HCT116 (cell line): ENCODE results near the gene FRY. TPM values are rescaled to one million over a fixed set of nuclear protein-coding genes. Genes with fewer than 3 reads are reported as not detected.

Experiments
- ATAC-seq: fragments of 200-7000 bp; cut with Tn5 transposase; 2 replicates; pipeline ENCODE4 v1.9.1; 2020; ENCODE audit warnings: mild to moderate bottlenecking, moderate library complexity
- BruUV-seq: library from RNA; stranded (reverse); fragments of 400-500 nt; replicated peaks from 2 replicates; lab custom pipeline; 2021; lab: Mats Ljungman, UMichigan
- CTCF ChIA-PET: fragments of 300-600 bp; sonication (Branson Sonifier 250); formaldehyde crosslinking; loops from one replicate; lab custom pipeline; 2021; ENCODE audit warnings: antibody characterized with exemption; lab: Charles Lee
- POLR2A ChIA-PET: fragments of 300-600, 350-600 bp; sonication (Branson Sonifier 250); formaldehyde crosslinking; loops from one replicate; lab custom pipeline; 2021; ENCODE audit warnings: antibody characterized with exemption; lab: Charles Lee
- RAD21 ChIA-PET, 2 experiments: fragments of 300-600 bp; sonication (Branson Sonifier 250); formaldehyde crosslinking; loops; one replicate each; lab custom pipeline; 2023; ENCODE audit warnings: low total read pairs in 2 of 2; ENCODE audit not compliant: uncharacterized antibody in 2 of 2, unreplicated experiment in 2 of 2, low non-redundant PET in 1 of 2; lab: Charles Lee
- DNase-seq: peaks from one replicate; pipeline ENCODE4 v3.0.0-alpha.2; 2010; ENCODE audit warnings: low read depth, low spot score
- H2AFZ ChIP-seq: fragments of 200-600 bp; shearing (Covaris generic), sonication (generic); 2 replicates; pipeline ENCODE4 v1.6.1; 2017; ENCODE audit warnings: low read depth, mixed run types, mixed read lengths, antibody characterized with exemption, low read length; ENCODE audit not compliant: poor library complexity, severe bottlenecking
- H3K27ac ChIP-seq: 2 replicates; pipeline ENCODE4 v1.5.1; 2012; ENCODE audit warnings: low read depth, low read length
- H3K27me3 ChIP-seq: fragments of 200-600 bp; sonication (generic); 2 replicates; pipeline ENCODE4 v1.6.1; 2016; ENCODE audit warnings: mixed run types, low read length, mixed read lengths; ENCODE audit not compliant: insufficient read depth
- H3K36me3 ChIP-seq, 2 experiments: fragments of 200-500 bp in 1 of 2; fragments of 200-600 bp in 1 of 2; sonication (Bioruptor generic) in 1 of 2; sonication (generic) in 1 of 2; 2 replicates each; pipeline versions ENCODE4 v1.5.1 to v1.6.1; 2014 to 2016; ENCODE audit warnings: low read length in 2 of 2, inconsistent platforms in 1 of 2, mixed read lengths in 1 of 2, mixed run types in 1 of 2; ENCODE audit not compliant: insufficient read depth in 2 of 2, control insufficient read depth in 1 of 2
- H3K4me1 ChIP-seq, 2 experiments: fragments of 200-600 bp in 1 of 2; sonication (generic) in 1 of 2; 2 replicates each; pipeline versions ENCODE4 v1.5.1 to v1.6.1; 2012 to 2017; ENCODE audit warnings: low read length in 2 of 2, inconsistent platforms in 1 of 2, mild to moderate bottlenecking in 1 of 2, mixed read lengths in 1 of 2, mixed run types in 1 of 2, moderate library complexity in 1 of 2; ENCODE audit not compliant: insufficient read depth in 2 of 2, control insufficient read depth in 1 of 2
- H3K4me2 ChIP-seq: fragments of 200-600 bp; sonication (generic); 2 replicates; pipeline ENCODE4 v1.6.1; 2017; ENCODE audit warnings: mixed run types, low read length, mixed read lengths
- H3K4me3 ChIP-seq, 2 experiments: fragments of 200-600 bp in 1 of 2; sonication (generic) in 1 of 2; replicated peaks in 1 of 2; 2 replicates each; pipeline ENCODE4 v1.5.1; 2011 to 2016; ENCODE audit warnings: low read length in 2 of 2, control low read depth in 1 of 2, low read depth in 1 of 2, mild to moderate bottlenecking in 1 of 2, mixed read lengths in 1 of 2, mixed run types in 1 of 2
- H3K79me2 ChIP-seq: fragments of 200-600 bp; sonication (generic); 2 replicates; pipeline ENCODE4 v1.6.1; 2017; ENCODE audit warnings: mild to moderate bottlenecking, mixed run types, low read length, moderate library complexity, mixed read lengths; ENCODE audit not compliant: insufficient read depth
- H3K9ac ChIP-seq: fragments of 200-600 bp; sonication (generic); 2 replicates; pipeline ENCODE4 v1.6.1; 2016; ENCODE audit warnings: low read length, mixed read lengths
- H3K9me2 ChIP-seq: fragments of 200-600 bp; sonication (generic), shearing (Covaris generic); 2 replicates; pipeline ENCODE4 v1.6.1; 2017; ENCODE audit warnings: mixed run types, mild to moderate bottlenecking, moderate library complexity; ENCODE audit not compliant: insufficient read depth
- H3K9me3 ChIP-seq, 2 experiments: fragments of 200-500 bp in 1 of 2; fragments of 200-600 bp in 1 of 2; sonication (Bioruptor generic) in 1 of 2; sonication (generic) in 1 of 2; 2 replicates each; pipeline ENCODE4 v1.6.1; 2014 to 2017; ENCODE audit warnings: low read length in 2 of 2, mixed read lengths in 2 of 2, inconsistent platforms in 1 of 2, low read depth in 1 of 2, mild to moderate bottlenecking in 1 of 2, mixed run types in 1 of 2, moderate library complexity in 1 of 2; ENCODE audit not compliant: control insufficient read depth in 1 of 2, insufficient read depth in 1 of 2
- H4K20me1 ChIP-seq: fragments of 200-600 bp; sonication (generic), shearing (Covaris generic); 2 replicates; pipeline ENCODE4 v1.6.1; 2017; ENCODE audit warnings: mixed run types, mild to moderate bottlenecking, moderate library complexity; ENCODE audit not compliant: insufficient read depth
- CEBPB ChIP-seq: IDR thresholded peaks from 2 replicates; pipeline ENCODE4 v1.6.1; 2012; ENCODE audit warnings: low read depth
- EZH2 ChIP-seq: fragments of 200-600 bp; sonication (generic); IDR thresholded peaks from 2 replicates; pipeline ENCODE4 v1.6.1; 2017; ENCODE audit warnings: antibody characterized with exemption, mixed run types
- EZH2phosphoT487 ChIP-seq: fragments of 200-600 bp; IDR thresholded peaks from 2 replicates; pipeline ENCODE4 v1.6.1; 2018; ENCODE audit warnings: antibody characterized with exemption, borderline replicate concordance
- FOSL1 ChIP-seq: IDR thresholded peaks from 2 replicates; pipeline ENCODE4 v1.6.1; 2012; ENCODE audit warnings: low read depth
- JUND ChIP-seq: IDR thresholded peaks from 2 replicates; pipeline ENCODE4 v1.6.1; 2012
- POLR2A ChIP-seq: IDR thresholded peaks from 2 replicates; pipeline ENCODE4 v1.7.0; 2011; ENCODE audit warnings: borderline replicate concordance; ENCODE audit not compliant: insufficient read depth, insufficient read length; ENCODE audit errors: extremely low read depth
- SRF ChIP-seq: IDR thresholded peaks from 2 replicates; pipeline ENCODE4 v1.6.1; 2012; ENCODE audit warnings: low read depth
- TCF7L2 ChIP-seq: IDR thresholded peaks from 2 replicates; pipeline ENCODE4 v1.7.0; 2011; ENCODE audit warnings: borderline replicate concordance, inconsistent platforms; ENCODE audit not compliant: insufficient read depth, insufficient read length; ENCODE audit errors: extremely low read depth
- YY1 ChIP-seq: IDR thresholded peaks from 2 replicates; pipeline ENCODE4 v1.6.1; 2011; ENCODE audit warnings: low read length, low read depth, moderate library complexity, mild to moderate bottlenecking; ENCODE audit not compliant: insufficient replicate concordance; ENCODE audit errors: extremely low read depth
- ZNF274 ChIP-seq: fragments of 200-500 bp; sonication (Bioruptor generic); IDR thresholded peaks from 2 replicates; pipeline ENCODE4 v1.6.1; 2014; ENCODE audit warnings: mild to moderate bottlenecking, low read depth, low read length, inconsistent platforms
- intact Hi-C: fragments of 100-400 bp; cut with micrococcal nuclease; formaldehyde crosslinking; loops from 2 replicates; pipeline ENCODE4 v1.10.0; 2022
- total RNA-seq: library from RNA; stranded (reverse); gene quantifications from one replicate; pipeline ENCODE4 v1.2.1, GENCODE V29; 2021; ENCODE audit not compliant: unreplicated experiment
- TF ChIP-seq, protein P1 (sequence below): IDR thresholded peaks from 2 replicates; pipeline ENCODE4 v1.6.1; 2011; ENCODE audit warnings: mild to moderate bottlenecking, low read length, moderate library complexity; ENCODE audit not compliant: insufficient replicate concordance; ENCODE audit errors: extremely low read depth
- TF ChIP-seq, protein P2 (sequence below), 3 experiments: fragments of 200-600 bp in 1 of 3; sonication (generic) in 1 of 3; IDR thresholded peaks in 2 of 3; conservative IDR thresholded peaks in 1 of 3; 2 replicates each; pipeline ENCODE4 v1.5.1; 2012 to 2017; ENCODE audit warnings: low read depth in 2 of 3, low read length in 2 of 3, antibody characterized with exemption in 1 of 3, borderline replicate concordance in 1 of 3, control low read depth in 1 of 3, mild to moderate bottlenecking in 1 of 3, mixed read lengths in 1 of 3, mixed run types in 1 of 3, moderate library complexity in 1 of 3; ENCODE audit not compliant: insufficient read depth in 1 of 3

The FRY gene
- total RNA-seq, 1 experiment from 2014 or later: 1.4 TPM

DNA sequence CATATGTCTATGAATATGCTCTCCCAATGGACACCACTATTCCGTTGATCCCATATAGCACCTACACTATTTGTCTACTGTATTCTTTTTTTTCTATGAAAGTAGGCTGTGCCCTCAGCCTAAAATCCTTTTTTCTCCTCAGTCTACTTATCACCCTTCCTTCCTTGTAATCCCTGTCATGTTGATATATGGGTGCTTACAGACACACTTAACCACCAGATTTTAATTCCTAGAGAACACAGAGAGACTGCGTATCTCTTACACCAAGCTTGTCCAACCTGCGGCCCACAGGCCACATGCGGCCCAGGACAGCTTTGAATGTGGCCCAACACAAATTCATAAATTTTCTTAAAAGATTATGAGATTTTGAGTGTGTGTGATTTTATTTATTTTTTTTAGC is 182.5 kb downstream of the FRY start:
- TF ChIP-seq, protein P1, sequence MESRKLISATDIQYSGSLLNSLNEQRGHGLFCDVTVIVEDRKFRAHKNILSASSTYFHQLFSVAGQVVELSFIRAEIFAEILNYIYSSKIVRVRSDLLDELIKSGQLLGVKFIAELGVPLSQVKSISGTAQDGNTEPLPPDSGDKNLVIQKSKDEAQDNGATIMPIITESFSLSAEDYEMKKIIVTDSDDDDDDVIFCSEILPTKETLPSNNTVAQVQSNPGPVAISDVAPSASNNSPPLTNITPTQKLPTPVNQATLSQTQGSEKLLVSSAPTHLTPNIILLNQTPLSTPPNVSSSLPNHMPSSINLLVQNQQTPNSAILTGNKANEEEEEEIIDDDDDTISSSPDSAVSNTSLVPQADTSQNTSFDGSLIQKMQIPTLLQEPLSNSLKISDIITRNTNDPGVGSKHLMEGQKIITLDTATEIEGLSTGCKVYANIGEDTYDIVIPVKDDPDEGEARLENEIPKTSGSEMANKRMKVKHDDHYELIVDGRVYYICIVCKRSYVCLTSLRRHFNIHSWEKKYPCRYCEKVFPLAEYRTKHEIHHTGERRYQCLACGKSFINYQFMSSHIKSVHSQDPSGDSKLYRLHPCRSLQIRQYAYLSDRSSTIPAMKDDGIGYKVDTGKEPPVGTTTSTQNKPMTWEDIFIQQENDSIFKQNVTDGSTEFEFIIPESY: no peak
- no peak for TF ChIP-seq SRF
- no peak for TF ChIP-seq ZNF274
- no peak for TF ChIP-seq YY1
- no peak for TF ChIP-seq POLR2A
- no peak for TF ChIP-seq FOSL1
- TF ChIP-seq JUND: no peak
- TF ChIP-seq, protein P2, sequence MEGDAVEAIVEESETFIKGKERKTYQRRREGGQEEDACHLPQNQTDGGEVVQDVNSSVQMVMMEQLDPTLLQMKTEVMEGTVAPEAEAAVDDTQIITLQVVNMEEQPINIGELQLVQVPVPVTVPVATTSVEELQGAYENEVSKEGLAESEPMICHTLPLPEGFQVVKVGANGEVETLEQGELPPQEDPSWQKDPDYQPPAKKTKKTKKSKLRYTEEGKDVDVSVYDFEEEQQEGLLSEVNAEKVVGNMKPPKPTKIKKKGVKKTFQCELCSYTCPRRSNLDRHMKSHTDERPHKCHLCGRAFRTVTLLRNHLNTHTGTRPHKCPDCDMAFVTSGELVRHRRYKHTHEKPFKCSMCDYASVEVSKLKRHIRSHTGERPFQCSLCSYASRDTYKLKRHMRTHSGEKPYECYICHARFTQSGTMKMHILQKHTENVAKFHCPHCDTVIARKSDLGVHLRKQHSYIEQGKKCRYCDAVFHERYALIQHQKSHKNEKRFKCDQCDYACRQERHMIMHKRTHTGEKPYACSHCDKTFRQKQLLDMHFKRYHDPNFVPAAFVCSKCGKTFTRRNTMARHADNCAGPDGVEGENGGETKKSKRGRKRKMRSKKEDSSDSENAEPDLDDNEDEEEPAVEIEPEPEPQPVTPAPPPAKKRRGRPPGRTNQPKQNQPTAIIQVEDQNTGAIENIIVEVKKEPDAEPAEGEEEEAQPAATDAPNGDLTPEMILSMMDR (IDR thresholded peaks at IDR 0.05 in 2 of 3, conservative IDR thresholded peaks at IDR 0.05 in 1 of 3; ENCODE audit: borderline replicate concordance in 1 of 3, insufficient read depth in 1 of 3, low read depth in 2 of 3, low read length in 2 of 3): no peak
- no peak for TF ChIP-seq TCF7L2
- no peak for TF ChIP-seq EZH2phosphoT487
- TF ChIP-seq CEBPB: no peak
- no peak for TF ChIP-seq EZH2
- Histone ChIP-seq H3K4me3 (no peak overlapping the region), H3K36me3 (no peaks in the 10 kb centered on the region), H3K9me2 (no peaks in the 10 kb centered on the region), H3K4me2 (no peak overlapping the region), H4K20me1 (no peaks in the 10 kb centered on the region), H2AFZ (no peak overlapping the region), H3K9me3 (no peaks in the 10 kb centered on the region), H3K4me1 (no peaks in the 10 kb centered on the region), H3K27me3 (no peaks in the 10 kb centered on the region), H3K27ac (no peak overlapping the region), H3K9ac (no peak overlapping the region), H3K79me2 (no peaks in the 10 kb centered on the region)
- ATAC-seq (no peak), DNase-seq (no peak)
- ChIA-PET CTCF (interaction anchor here (0.9 kb wide), 1 partner anchor 304 kb away, joined by 3 read pairs; no protein-coding TSS in a partner anchor), RAD21 (no interaction called here), POLR2A (no interaction called here)
- intact Hi-C loops: no loop called here
- BruUV-seq: no TSS peak
